Thyroid gland (tissue), 4 donors: ENCODE results near the gene SYTL2.

Experiments used
- POLR2A ChIP-seq, 2 donors: fragments of 450-650 bp; IDR thresholded peaks; one replicate each; pipeline ENCODE4 v1.6.1; 2017; ENCODE audit warnings: antibody characterized with exemption in 2 of 2, mild to moderate bottlenecking in 2 of 2, moderate library complexity in 1 of 2
- TF ChIP-seq, protein P1 (sequence below), 6 experiments: fragments of 200-600 bp in 3 of 6; fragments of 450-650 bp in 3 of 6; sonication (generic) in 3 of 6; IDR thresholded peaks; one replicate each; pipeline ENCODE4 v1.5.1; 2016 to 2019; ENCODE audit warnings: antibody characterized with exemption in 6 of 6, mild to moderate bottlenecking in 2 of 6, inconsistent platforms in 1 of 6, moderate library complexity in 1 of 6

DNA sequence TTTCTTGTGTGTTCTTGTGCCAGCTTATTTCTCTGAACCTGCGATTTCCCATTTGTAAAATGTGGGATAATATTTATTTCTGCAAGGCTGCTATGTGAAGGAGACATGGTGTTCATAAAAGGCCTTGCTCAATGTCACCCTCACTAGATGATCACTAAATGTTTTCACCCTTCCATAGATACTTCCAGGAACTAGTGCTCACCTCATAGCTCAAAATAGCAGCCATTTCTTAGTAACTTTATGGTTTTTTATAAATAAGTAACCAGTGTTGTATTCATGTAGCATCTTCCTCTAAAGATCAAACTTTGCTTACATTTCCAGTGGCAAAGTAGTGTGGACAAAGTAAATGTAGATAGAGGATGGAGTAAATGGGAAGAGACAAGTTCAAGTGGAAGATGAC is 23.8 kb downstream of the SYTL2 start:
- TF ChIP-seq, protein P1, sequence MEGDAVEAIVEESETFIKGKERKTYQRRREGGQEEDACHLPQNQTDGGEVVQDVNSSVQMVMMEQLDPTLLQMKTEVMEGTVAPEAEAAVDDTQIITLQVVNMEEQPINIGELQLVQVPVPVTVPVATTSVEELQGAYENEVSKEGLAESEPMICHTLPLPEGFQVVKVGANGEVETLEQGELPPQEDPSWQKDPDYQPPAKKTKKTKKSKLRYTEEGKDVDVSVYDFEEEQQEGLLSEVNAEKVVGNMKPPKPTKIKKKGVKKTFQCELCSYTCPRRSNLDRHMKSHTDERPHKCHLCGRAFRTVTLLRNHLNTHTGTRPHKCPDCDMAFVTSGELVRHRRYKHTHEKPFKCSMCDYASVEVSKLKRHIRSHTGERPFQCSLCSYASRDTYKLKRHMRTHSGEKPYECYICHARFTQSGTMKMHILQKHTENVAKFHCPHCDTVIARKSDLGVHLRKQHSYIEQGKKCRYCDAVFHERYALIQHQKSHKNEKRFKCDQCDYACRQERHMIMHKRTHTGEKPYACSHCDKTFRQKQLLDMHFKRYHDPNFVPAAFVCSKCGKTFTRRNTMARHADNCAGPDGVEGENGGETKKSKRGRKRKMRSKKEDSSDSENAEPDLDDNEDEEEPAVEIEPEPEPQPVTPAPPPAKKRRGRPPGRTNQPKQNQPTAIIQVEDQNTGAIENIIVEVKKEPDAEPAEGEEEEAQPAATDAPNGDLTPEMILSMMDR (IDR thresholded peaks at IDR 0.05) = no peak
- TF ChIP-seq POLR2A (IDR thresholded peaks at IDR 0.05) = no peak
